ENCODE data around the gene STAC3. TPM values are rescaled to one million over a fixed set of nuclear protein-coding genes. Genes with fewer than 3 reads are reported as not detected.

STAC3 gene
- total and polyA plus RNA-seq, 7 donors = 0.41 to 4.6 (median 1.8) TPM

DNA sequence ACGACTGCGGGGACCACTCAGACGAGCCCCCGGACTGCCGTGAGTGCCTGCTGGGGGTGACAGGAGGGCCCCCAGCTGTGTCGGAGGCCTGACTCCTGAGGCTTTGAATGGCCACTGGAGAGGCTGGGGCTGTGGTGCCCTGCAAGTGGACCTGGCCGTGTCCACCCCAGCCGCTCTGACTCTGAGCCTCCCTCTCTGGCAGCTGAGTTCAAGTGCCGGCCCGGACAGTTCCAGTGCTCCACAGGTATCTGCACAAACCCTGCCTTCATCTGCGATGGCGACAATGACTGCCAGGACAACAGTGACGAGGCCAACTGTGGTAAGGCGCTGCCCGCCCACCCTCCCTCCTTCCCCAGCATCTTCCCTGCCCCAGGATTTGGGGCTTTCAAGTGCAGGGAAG is 50.5 kb downstream of the STAC3 start:
- 93 to 94% methylated on average over 15 of the region's 15 CpGs for WGBS, 2 donors
- peaks cover 92 to 100% (median 99%) of the 10 kb centered on the region in 4 donors for H3K36me3 ChIP-seq
- DNase-seq = no peak
- TF ChIP-seq EP300 (IDR thresholded peaks at IDR 0.05) (no peak), CTCF (IDR thresholded peaks at IDR 0.05) (no peak), POLR2A (IDR thresholded peaks at IDR 0.05) (no peak), POLR2AphosphoS5 (IDR thresholded peaks at IDR 0.05) (no peak)
- no peaks in the 10 kb centered on the region for H3K27me3 ChIP-seq
- H3K27ac ChIP-seq = no peak overlapping the region
- H3K4me3 ChIP-seq = no peak overlapping the region
- no peaks in the 10 kb centered on the region for H3K9me3 ChIP-seq
- intact Hi-C loops (cut with DNase I) = no loop called here
- H3K4me1 ChIP-seq = no peaks in the 10 kb centered on the region

DNA sequence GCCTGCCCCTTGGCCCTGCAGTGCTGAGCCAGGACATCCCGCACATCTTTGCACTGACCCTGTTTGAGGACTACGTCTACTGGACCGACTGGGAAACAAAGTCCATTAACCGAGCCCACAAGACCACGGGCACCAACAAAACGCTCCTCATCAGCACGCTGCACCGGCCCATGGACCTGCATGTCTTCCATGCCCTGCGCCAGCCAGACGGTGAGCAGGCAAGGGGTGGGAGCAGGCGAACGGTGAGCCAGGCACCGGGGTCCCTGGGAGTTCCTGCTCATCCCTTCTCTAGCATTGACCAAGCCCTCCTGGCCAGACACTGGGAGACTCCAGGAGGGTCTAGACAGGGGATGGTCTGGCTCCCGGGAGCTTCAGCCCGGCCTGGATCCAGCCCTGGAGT is 51.8 kb downstream of the STAC3 start:
- Histone ChIP-seq H3K27ac (no peak overlapping the region), H3K27me3 (no peaks in the 10 kb centered on the region), H3K4me1 (no peaks in the 10 kb centered on the region), H3K4me3 (no peak overlapping the region), H3K9me3 (no peaks in the 10 kb centered on the region), H3K36me3 (peaks cover 92 to 100% (median 100%) of the 10 kb centered on the region in 4 donors)
- 90 to 91% methylated on average over 15 of the region's 15 CpGs for WGBS, 2 donors
- intact Hi-C loops (cut with DNase I) = no loop called here
- no peak for TF ChIP-seq POLR2A (IDR thresholded peaks at IDR 0.05)
- TF ChIP-seq EP300 (IDR thresholded peaks at IDR 0.05) = no peak
- TF ChIP-seq CTCF (IDR thresholded peaks at IDR 0.05) = no peak
- no peak for TF ChIP-seq POLR2AphosphoS5 (IDR thresholded peaks at IDR 0.05)
- DNase-seq = no peak

- Histone ChIP-seq H3K27me3 (no peaks in the 10 kb centered on the region), H3K4me3 (no peak overlapping the region), H3K36me3 (peaks cover 94 to 100% (median 100%) of the 10 kb centered on the region in 4 donors), H3K27ac (no peak overlapping the region), H3K9me3 (no peaks in the 10 kb centered on the region), H3K4me1 (no peaks in the 10 kb centered on the region)
- DNase-seq = no peak
- 94 to 96% methylated on average over 17 of the region's 17 CpGs for WGBS, 2 donors
- TF ChIP-seq POLR2A (IDR thresholded peaks at IDR 0.05) = no peak
- TF ChIP-seq EP300 (IDR thresholded peaks at IDR 0.05) = no peak
- TF ChIP-seq CTCF (IDR thresholded peaks at IDR 0.05) = no peak
- TF ChIP-seq POLR2AphosphoS5 (IDR thresholded peaks at IDR 0.05) = no peak
- intact Hi-C loops (cut with DNase I) = no loop called here
These were observed 52.7 kb downstream of the STAC3 start for GRCh38 chr12:57198329-57198728.

- intact Hi-C loops (cut with DNase I) = no loop called here
- peaks cover 93 to 100% (median 100%) of the 10 kb centered on the region in 4 donors for H3K36me3 ChIP-seq
- no peaks in the 10 kb centered on the region for H3K4me1 ChIP-seq
- no peaks in the 10 kb centered on the region for H3K27me3 ChIP-seq
- H3K4me3 ChIP-seq = no peak overlapping the region
- TF ChIP-seq POLR2A (IDR thresholded peaks at IDR 0.05) (no peak), CTCF (IDR thresholded peaks at IDR 0.05) (no peak), POLR2AphosphoS5 (IDR thresholded peaks at IDR 0.05) (no peak), EP300 (IDR thresholded peaks at IDR 0.05) (no peak)
- 92% methylated on average over 22 of the region's 22 CpGs for WGBS, 2 donors
- DNase-seq = no peak
- no peaks in the 10 kb centered on the region for H3K9me3 ChIP-seq
- no peak overlapping the region for H3K27ac ChIP-seq
These were observed 54.0 kb downstream of the STAC3 start for GRCh38 chr12:57196956-57197355.

DNA sequence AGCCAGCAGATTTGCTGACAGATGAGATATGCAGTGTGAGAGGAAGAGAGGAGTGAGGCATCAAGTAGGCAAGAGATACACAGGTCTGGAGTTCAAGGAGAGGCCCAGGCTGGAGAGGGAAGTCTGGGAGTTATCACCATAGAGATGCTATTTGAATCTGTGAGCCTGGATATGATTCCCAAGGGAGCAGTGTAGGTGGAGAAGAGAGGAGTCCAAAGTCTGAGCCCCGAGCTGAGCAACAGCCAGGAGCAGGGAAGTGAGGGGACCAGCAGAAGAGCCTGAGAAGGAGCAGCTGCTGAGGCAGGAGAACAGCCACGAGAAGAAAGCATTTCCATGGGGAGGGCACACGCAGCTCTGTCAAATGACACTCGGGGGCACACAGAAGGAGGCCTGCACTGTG is 54.5 kb downstream of the STAC3 start:
- intact Hi-C loops (cut with DNase I) = no loop called here
- WGBS, 2 donors = 73 to 74% methylated on average over 4 of the region's 4 CpGs
- Histone ChIP-seq H3K27ac (no peak overlapping the region), H3K4me3 (no peak overlapping the region), H3K36me3 (peaks cover 93 to 100% (median 100%) of the 10 kb centered on the region in 4 donors), H3K4me1 (no peaks in the 10 kb centered on the region), H3K9me3 (no peaks in the 10 kb centered on the region), H3K27me3 (no peaks in the 10 kb centered on the region)
- TF ChIP-seq POLR2AphosphoS5 (IDR thresholded peaks at IDR 0.05) (no peak), POLR2A (IDR thresholded peaks at IDR 0.05) (no peak), CTCF (IDR thresholded peaks at IDR 0.05) (no peak), EP300 (IDR thresholded peaks at IDR 0.05) (no peak)
- DNase-seq = no peak

Measured in sigmoid colon (tissue), 7 donors.